GM19395 (cell line): ENCODE measurements around the gene EPB42.
A peak's percentile ranks its signal among the peaks of the same experiment; 100 is the strongest.
"Not testable (repeated sequence)": the region's sequence is repeated elsewhere in the genome, so short reads cannot be mapped to it uniquely, and the experiment has no call there.

ENCODE experiments used
- ATAC-seq: cut with Tn5 transposase; IDR thresholded peaks from one replicate; pipeline ENCODE4 v1.9.1; 2021; ENCODE audit warnings: mild to moderate bottlenecking, moderate library complexity; ENCODE audit not compliant: unreplicated experiment

EPB42 gene

DNA sequence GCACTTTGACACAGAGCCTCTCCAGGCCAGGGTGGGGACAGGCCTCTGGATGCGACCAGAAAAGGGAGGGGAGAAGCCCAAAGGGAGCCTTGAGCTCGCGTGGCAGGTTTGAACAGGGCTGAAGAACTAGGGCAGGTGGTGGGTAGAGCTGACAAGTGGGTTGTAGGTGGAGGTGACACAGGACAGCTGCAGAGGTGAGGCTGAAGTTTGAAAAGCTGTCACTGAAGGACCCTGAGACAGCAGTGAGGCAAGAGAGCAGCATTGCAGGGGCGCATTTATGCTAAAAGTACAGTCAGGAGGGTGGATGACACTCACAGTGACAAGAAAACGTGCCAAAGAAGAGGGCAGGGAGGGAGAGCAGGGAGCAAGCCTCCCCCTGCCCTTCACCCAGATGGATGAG is 21.8 kb upstream of the EPB42 start:
- ATAC-seq = no peak

- ATAC-seq = no peak
Observed at GRCh38 chr15:43241100-43241499, 20.3 kb upstream of the EPB42 start.

DNA sequence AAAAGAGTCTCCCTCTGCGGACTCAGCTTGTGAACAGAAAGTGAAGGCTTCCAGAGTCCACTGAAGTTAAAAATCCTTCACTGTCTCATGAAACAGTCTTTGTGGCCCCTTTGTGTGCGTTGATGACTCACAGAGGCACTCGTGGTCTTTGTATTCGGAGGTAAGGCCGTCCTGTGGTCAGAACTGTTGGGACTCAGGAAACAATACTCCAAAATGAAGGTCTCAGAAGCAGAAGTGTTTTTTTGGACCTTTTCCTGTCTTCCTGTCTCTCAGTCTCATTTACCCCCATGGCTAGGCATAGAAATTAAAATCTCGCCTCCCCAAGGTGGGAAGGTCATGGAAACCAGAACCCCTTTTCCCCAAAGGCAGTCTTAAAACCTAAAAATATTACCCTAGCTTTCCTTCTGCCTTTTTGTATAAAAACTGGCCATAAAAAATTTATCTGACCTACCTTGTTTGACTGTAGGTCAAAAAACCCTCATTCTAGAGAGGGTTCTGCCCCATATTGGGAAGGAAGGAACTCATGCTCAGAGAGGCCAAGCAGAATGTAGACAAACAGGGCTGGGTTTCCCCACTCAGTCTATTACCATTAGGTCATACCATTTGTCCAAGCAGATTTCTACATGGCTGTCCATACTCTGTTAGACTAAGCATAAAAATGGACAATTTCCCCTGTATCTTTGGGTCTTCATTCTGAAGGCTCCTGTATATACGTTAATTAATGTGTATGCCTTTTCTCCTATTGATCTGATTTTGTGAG is 19.1 kb upstream of the EPB42 start:
- ATAC-seq = no peak

GRCh38 chr15:43238671-43239131 is 17.9 kb upstream of the EPB42 start:
- ATAC-seq = no peak

GRCh38 chr15:43237842-43238470 is 17.1 kb upstream of the EPB42 start:
- ATAC-seq = no peak

- ATAC-seq = no peak
Observed at GRCh38 chr15:43235536-43235935, 14.7 kb upstream of the EPB42 start.

DNA sequence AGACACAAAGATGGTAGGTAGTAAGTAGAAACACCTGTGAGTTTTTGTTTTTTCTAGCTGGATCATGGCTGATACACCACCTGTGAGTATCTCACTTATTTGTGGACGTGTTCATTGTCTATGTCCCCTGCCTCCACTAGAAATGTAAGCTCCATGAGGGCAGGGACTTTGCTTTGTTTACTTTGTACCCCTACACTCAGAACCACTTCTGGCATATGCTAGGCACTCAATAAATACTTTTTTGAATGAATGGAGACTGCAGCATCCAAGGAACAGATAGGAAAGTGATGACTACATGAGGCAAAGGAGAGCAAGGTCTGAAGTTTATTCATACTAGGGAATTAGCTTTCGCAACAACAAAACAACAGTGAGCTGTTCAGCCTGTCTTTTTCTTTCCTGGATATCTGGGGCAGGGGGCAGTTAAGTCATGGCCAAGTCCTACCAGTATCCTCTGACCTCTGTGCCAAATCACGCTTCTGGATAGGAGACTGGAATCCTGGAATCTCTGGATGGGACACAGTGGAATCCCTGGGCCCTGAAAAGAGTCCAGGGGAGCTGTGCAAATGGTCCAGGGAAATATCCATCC is 11.6 kb upstream of the EPB42 start:
- ATAC-seq = no peak

DNA sequence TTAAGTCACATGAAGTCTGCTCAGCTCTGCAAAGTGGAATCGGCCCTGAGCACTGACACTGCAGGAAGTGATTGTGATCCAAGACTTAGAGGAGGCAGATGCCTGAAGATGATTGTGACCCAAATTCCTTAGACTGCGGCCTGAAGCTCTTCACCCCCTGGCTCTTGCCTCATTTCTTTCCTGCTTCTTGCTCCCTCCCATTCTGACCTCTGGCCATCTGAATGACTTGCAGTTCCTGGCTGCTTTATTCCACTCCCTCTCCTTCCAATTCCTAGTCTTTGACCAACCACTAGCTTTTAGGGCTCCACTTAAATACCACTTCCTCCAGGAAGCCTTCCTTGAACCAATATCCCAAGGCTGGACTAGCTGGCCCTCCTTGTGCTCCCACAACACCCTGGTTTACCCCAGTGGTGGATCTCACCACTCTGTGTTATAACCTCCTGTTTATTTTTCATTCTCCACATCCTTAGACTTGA is 9.9 kb upstream of the EPB42 start:
- ATAC-seq = no peak

DNA sequence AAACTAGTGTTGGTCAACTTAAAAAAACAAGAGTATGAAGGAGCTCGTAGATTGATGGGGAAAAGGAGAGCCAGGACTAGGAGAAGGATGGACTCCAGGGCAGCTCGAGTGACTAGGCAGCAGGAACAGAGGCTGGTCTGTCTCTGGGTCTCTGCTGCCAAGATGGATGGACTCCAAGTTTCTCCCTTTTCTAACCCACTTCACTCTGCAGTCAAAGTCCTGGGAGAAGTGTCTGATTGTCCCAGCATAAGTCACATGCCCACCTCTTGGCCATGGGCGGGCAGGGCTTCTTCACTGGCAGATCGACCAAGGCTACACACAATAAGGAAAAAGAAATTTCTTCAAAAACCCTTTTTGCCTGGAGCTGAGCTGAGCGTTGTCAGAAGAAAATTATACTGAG is 9.2 kb upstream of the EPB42 start:
- no peak for ATAC-seq

GRCh38 chr15:43226436-43227305 is 5.9 kb upstream of the EPB42 start:
- no peak for ATAC-seq

DNA sequence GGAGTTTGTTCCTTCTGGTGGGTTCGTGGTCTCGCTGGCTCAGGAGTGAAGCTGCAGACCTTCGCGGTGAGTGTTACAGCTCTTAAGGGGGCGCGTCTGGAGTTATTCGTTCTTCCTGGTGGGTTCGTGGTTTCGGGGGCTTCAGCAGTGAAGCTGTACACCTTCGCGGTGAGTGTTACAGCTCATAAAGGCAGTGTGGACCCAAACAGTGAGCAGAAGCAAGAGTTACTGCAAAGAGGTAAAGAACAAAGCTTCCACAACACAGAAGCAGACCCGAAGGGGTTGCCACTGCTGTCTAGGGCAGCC is 5.1 kb upstream of the EPB42 start:
- not testable (repeated sequence) for ATAC-seq

DNA sequence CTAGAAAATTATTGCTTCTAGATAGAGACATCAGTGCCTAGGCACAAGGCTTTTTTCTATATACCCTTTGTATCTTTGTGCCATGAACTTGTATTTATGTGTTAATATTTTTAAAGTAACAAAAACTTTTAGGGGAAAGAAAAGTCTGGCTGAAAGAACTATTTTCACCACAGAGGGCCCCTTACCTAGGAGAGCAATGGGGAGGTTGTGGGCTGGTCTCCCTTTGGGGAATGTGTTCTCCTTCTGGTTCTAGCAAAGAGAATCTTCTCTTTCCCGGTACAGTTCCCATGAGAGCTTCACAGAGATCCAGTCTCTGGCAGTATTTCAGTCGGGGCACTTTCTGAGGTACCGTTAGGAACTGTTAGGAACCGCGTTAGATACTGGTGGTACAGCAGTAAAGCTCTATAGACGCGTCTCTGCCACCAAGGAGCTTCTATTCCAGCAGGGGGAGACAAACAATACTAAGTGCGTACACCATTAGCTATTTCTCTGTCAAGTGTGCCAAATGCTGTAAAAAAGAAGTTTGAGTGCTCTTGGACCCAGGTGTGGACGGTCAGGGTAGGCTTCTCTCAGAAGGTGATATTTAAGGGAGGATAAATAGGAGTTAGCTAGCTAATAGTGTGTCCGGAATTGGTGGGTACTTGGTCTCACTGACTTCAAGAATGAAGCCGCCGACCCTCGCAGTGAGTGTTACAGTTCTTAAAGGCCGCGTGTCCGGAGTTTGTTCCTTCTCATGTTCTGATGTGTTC is 4.6 kb upstream of the EPB42 start:
- ATAC-seq = peak; percentile 56

GRCh38 chr15:43221422-43221821 is 604 bp upstream of the EPB42 start:
- ATAC-seq = no peak

GRCh38 chr15:43219929-43220928 is 589 bp downstream of the EPB42 start:
- ATAC-seq = no peak

- no peak for ATAC-seq
Observed at GRCh38 chr15:43218908-43219706, 1.7 kb downstream of the EPB42 start.

DNA sequence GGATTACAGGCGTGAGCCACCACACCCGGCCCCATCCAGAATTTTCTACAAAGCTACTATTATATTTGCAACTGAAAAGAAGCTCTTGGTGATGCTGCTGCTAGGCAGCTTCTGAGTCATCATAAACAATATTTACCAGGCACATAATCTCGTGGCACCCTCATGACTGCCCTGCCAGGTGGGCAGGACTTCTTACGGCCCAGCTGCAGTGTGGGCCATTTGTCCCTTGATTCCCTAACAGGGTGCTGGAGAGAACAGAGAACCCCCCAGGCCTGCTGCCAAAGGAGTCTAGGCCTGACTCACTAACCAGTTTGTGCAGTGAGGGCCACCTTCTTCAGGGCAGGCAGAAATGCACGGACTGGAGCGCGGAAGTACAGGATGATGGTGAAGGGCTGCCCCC is 4.9 kb downstream of the EPB42 start:
- ATAC-seq = no peak

DNA sequence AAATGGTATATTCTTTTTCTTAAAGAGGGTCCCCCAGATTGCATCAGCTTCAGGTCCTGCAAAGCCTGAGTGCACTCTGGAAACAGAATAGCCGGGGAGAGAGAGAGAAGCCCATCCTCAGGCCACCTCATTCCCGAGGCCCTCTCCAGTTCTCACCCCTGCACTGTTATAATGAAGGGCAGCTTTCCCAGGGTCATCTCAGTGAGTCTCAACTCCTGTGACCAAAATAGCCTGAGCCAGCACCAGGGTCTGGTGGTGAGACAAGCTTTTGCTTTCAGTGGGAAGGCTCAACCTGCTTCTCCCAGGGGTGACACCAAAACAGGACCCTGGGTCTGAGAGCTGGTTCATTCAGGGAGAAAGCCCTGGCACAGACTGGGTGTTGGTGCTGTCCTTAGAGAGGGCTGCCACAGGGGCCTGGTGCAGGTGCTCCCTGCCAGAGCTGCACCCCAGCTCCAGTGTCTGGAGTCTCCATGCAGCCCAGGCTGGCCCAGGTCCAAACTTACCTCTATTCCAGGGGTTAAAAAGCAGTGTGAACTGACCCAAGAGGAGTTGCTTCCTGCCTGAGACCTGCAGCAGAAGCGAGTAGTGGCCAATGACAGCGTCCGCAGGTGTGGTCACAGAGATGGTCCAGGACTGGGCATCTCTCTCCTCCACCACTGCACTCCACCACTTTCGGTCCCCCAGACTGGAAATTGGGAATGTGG is 6.1 kb downstream of the EPB42 start:
- no peak for ATAC-seq

DNA sequence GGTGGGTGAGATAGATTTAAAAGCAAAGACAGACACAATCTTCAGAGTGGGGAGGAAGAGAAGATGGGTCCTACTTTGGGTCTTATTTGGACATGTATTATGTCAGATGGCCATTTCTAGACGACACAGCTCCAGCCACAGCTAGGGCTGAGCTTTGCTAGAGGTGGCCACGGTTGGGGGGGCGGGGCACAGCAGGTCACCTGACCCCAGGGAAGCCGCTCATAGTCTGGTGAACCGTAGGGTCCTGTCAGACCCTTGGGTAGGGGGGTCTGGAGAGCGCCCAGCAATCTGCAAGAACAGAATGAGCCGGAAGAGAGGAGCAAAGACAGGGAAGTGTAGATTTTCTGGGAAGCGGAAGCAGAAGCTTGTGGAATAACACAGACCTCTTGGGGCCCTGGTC is 6.6 kb downstream of the EPB42 start:
- no peak for ATAC-seq
